Renal cortex interstitium (tissue), 15 donors: Measurements from ENCODE around the gene DPPA5. TPM values are rescaled to one million over a fixed set of nuclear protein-coding genes. Genes with fewer than 3 reads are reported as not detected.
"Not testable (repeated sequence)": the region's sequence is repeated elsewhere in the genome, so short reads cannot be mapped to it uniquely, and the experiment has no call there.

ENCODE experiments used
- DNase-seq, 11 donors: peaks; one replicate each; pipeline ENCODE4 v3.0.0-alpha.2; 2013; ENCODE audit warnings: low read depth in 9 of 11, low spot score in 4 of 11; ENCODE audit errors: extremely low read depth in 1 of 11
- long read RNA-seq, 16 experiments: transcript quantifications; one replicate each; lab custom pipeline, GENCODE V29; 2026
- polyA plus RNA-seq, 3 donors: library from polyadenylated mRNA; unstranded; fragments of 120-200 nt; gene quantifications; one replicate each; pipeline ENCODE4 v1.2.1, GENCODE V29; 2013; ENCODE audit not compliant: insufficient read length in 3 of 3

The DPPA5 gene
- polyA plus RNA-seq: not detected
- long read RNA-seq, donor 1: 0 reads
- long read RNA-seq, donor 2: 0 reads
- long read RNA-seq, donor 3: 0 reads
- long read RNA-seq, donor 4: 0 reads
- long read RNA-seq, donor 5: 0 reads
- long read RNA-seq, donor 6: 0 reads
- long read RNA-seq, donor 7: 0 reads
- long read RNA-seq, donor 8: 0 reads
- long read RNA-seq, donor 9: 0 reads
- long read RNA-seq, donor 10: 0 reads
- long read RNA-seq, donor 11: 0 reads
- long read RNA-seq, donor 12: 0 reads
- long read RNA-seq, donor 13: 0 reads
- long read RNA-seq, donor 14: 0 reads
- long read RNA-seq, donor 15: 0 reads
- long read RNA-seq, donor 16: 0 reads

GRCh38 chr6:73353636-73354593, at the start of gene DPPA5:
Gene DPPA5 (minus strand): TSS chr6:73354276. CDS start chr6:73354225, 51 bp downstream.
- no peak for DNase-seq

GRCh38 chr6:73400656-73401055, 46.6 kb upstream of the DPPA5 start:
- DNase-seq: no peak

GRCh38 chr6:73395875-73396274, 41.8 kb upstream of the DPPA5 start:
- no peak for DNase-seq

- DNase-seq: peak in 1 of 11 donors; percentile 16
Observed at GRCh38 chr6:73394577-73395354, 40.7 kb upstream of the DPPA5 start, which contains the start of gene DDX43. Gene DDX43 (plus strand): TSS chr6:73394828. CDS start chr6:73394906, 78 bp downstream.

GRCh38 chr6:73393278-73393677, 39.2 kb upstream of the DPPA5 start:
- DNase-seq: no peak

GRCh38 chr6:73392188-73392587, 38.1 kb upstream of the DPPA5 start:
- DNase-seq: not testable (repeated sequence)

GRCh38 chr6:73391675-73392074, 37.6 kb upstream of the DPPA5 start:
- DNase-seq: no peak

- DNase-seq: no peak
Observed at GRCh38 chr6:73389854-73390253, 35.8 kb upstream of the DPPA5 start.

GRCh38 chr6:73388800-73389512, 34.9 kb upstream of the DPPA5 start:
- DNase-seq: peak in 10 of 11 donors; percentile 13 to 43 (median 34)

- peak in 1 of 11 donors; percentile 5 for DNase-seq
Observed at GRCh38 chr6:73388433-73388799, 34.3 kb upstream of the DPPA5 start.

GRCh38 chr6:73382462-73383113, 28.5 kb upstream of the DPPA5 start:
- no peak for DNase-seq

GRCh38 chr6:73381531-73381930, 27.5 kb upstream of the DPPA5 start:
- not testable (repeated sequence) for DNase-seq

GRCh38 chr6:73377225-73377624, 23.1 kb upstream of the DPPA5 start:
- no peak for DNase-seq

GRCh38 chr6:73375216-73375615, 21.1 kb upstream of the DPPA5 start:
- no peak for DNase-seq

GRCh38 chr6:73372516-73372915, 18.4 kb upstream of the DPPA5 start:
- no peak for DNase-seq

GRCh38 chr6:73371984-73372383, 17.9 kb upstream of the DPPA5 start:
- no peak for DNase-seq

GRCh38 chr6:73369563-73369962, 15.5 kb upstream of the DPPA5 start, which contains the start of gene OOEP:
Gene OOEP (minus strand): TSS chr6:73369897. CDS start chr6:73369792, 105 bp downstream.
- no peak for DNase-seq

- DNase-seq: no peak
Observed at GRCh38 chr6:73369157-73369556, 15.1 kb upstream of the DPPA5 start.
